T-helper 2 cell (primary cell): ENCODE data around the gene CFLAR.
A peak's percentile ranks its signal among the peaks of the same experiment; 100 is the strongest.
"Not testable (repeated sequence)": the region's sequence is repeated elsewhere in the genome, so short reads cannot be mapped to it uniquely, and the experiment has no call there.

Source experiments
- DNase-seq, 5 experiments: peaks; one replicate each; pipeline versions ENCODE4 v3.0.0 to v3.0.0-alpha.2; 2012 to 2022

The CFLAR gene

GRCh38 chr2:201118961-201119854, 3.2 kb downstream of the CFLAR start:
- DNase-seq = peak in 2 of 5 experiments; percentile 30 to 68

GRCh38 chr2:201122276-201122675, 6.3 kb downstream of the CFLAR start:
- DNase-seq = no peak

DNA sequence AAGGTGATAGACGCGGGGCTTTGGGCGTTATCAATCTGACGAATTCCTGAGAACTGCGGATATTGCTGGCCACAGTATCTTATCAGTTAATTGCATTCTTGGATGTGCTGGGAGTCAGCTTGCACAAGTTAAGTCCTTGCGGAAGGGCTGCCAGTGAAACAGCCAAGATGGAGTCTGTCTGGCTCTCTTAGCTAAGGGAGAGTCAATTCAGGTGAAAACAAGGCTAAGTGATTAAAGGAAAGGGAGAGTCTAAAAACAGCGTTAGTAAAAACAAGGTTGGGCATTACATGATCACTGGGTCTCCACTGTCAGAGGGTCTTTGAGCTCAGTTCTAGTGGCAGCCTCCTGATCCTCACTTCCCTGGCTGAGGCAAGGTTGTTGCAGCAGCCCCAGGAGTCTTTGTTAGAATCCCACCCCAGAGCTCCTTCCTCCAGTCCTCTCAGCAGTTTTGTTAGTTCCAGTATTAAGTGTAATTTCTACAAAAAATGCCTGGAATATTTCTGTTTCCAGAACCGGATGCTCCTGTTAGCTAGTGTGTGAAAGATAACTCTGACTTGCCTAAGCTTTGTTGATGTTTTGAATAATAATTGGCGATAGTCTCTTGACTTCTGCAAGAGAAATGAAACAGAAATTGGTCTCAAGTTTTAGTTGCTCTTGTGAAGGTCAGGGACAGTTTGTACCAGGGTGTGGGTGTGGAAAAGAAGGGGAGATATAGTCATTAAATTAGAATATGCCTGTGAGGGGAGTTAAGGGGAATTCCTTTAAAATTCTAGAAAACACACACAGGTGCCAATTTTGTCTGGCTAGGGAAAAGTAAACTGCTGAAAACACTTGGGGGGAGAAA, 10.6 kb downstream of the CFLAR start:
- peak in 2 of 5 experiments; percentile 22 to 44 for DNase-seq

GRCh38 chr2:201127152-201127511, 11.2 kb downstream of the CFLAR start:
- no peak for DNase-seq

GRCh38 chr2:201127570-201127969, 11.6 kb downstream of the CFLAR start:
- peak in 1 of 5 experiments; percentile 83 for DNase-seq

- no peak for DNase-seq
Measured at GRCh38 chr2:201128033-201128432, 12.1 kb downstream of the CFLAR start.

DNA sequence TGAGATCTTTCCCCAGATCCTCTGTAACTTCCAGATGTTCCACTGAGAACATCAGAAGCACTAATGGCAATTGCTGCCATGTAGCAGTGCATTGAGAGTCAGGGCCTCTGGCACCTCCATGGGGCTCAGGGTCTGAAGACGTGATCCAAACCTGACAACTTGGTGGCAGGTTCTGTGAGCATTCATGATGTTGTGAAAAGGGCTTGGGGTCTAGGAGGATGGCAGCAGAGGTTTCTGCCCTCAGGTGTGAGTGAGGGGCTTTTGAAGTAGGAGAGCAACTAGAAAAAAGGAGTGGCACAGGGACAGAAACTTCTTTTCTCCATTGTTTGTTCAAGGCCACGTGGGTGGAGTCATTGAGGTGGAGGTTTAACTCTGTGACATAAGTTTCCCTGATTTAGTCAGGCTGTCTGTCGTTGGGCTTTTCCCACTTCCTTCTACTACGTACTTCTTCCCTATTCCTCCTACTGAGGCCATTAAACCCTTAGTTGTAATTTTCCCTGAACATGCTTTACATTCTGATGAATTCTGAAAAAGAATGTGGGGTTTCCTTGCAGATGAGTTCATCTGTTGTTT, 13.1 kb downstream of the CFLAR start:
- peak in 1 of 5 experiments; percentile 46 for DNase-seq

- peak in 3 of 5 experiments; percentile 18 to 93 (median 65) for DNase-seq
Measured at GRCh38 chr2:201130524-201131186, 14.7 kb downstream of the CFLAR start.

- peak in 1 of 5 experiments; percentile 67 for DNase-seq
Measured at GRCh38 chr2:201132518-201132917, 16.6 kb downstream of the CFLAR start.

DNA sequence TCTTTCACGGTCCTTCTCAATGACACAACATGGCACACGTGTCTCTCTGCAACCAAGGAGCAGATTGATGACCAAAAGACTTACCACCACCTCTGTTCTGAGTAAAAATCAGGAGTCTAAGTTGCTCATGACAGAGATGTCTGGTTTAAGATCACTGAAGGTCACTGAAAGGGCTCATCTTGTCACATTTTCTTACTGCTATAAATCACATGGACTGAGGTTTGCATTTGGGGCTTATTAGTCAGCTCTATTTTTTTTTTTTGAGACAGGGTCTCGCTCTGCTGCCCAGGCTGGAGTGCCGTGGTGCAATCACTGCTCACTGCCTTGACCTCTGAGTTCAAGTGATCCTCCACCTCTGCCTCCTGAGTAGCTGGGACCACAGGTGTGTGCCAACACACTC, 19.4 kb downstream of the CFLAR start:
- DNase-seq = no peak

GRCh38 chr2:201136889-201137321, 20.9 kb downstream of the CFLAR start:
- no peak for DNase-seq

- no peak for DNase-seq
Measured at GRCh38 chr2:201137505-201138400, 21.8 kb downstream of the CFLAR start.

- DNase-seq = no peak
Measured at GRCh38 chr2:201138401-201138970, 22.5 kb downstream of the CFLAR start.

GRCh38 chr2:201138986-201139781, 23.2 kb downstream of the CFLAR start:
- not testable (repeated sequence) for DNase-seq

GRCh38 chr2:201139836-201140604, 24.1 kb downstream of the CFLAR start:
- DNase-seq = no peak

GRCh38 chr2:201144101-201145051, 28.4 kb downstream of the CFLAR start:
- no peak for DNase-seq

DNA sequence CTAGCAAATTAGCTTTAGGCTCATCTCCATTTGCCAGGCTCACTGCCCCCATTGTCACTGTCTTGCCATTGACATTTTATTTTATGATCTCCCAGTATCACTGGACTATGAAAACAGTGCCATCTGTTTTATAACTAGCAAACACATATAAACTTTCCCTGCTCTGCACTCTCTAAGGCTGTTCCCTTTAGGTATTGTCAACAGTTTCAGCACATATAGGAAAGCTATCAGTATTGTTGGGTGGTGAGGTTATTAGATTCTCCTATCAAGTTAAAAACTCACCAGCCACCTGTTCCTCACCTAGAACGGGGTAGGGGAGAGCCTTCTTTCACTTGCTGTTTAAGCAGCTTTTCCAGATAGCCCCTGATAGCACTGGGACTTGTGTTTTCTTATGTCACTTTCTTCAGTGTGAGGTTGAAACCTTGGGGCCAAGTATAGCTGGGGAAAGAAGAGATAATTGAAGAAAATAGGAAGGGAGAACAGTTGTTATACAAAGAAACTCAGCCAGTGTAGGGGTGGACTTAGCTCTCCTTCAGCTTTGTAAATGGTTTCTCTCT, 32.5 kb downstream of the CFLAR start:
- DNase-seq = no peak
